GM18858 (cell line): ENCODE data around the gene BOD1L1.

Source experiments
- ATAC-seq: cut with Tn5 transposase; IDR thresholded peaks from one replicate; pipeline ENCODE4 v1.9.1; 2021; ENCODE audit not compliant: unreplicated experiment

Gene BOD1L1

GRCh38 chr4:13540446-13541175, 86.9 kb downstream of the BOD1L1 start:
- ATAC-seq = no peak

- no peak for ATAC-seq
Observed at GRCh38 chr4:13539619-13540445, 87.7 kb downstream of the BOD1L1 start.

GRCh38 chr4:13539047-13539618, 88.4 kb downstream of the BOD1L1 start:
- ATAC-seq = no peak

- no peak for ATAC-seq
Observed at GRCh38 chr4:13538427-13538973, 89.0 kb downstream of the BOD1L1 start.

GRCh38 chr4:13537832-13538177, 89.7 kb downstream of the BOD1L1 start:
- no peak for ATAC-seq

- ATAC-seq = no peak
Observed at GRCh38 chr4:13537011-13537831, 90.3 kb downstream of the BOD1L1 start.

- ATAC-seq = no peak
Observed at GRCh38 chr4:13536607-13537006, 90.9 kb downstream of the BOD1L1 start.

- no peak for ATAC-seq
Observed at GRCh38 chr4:13535708-13536361, 91.7 kb downstream of the BOD1L1 start.

- no peak for ATAC-seq
Observed at GRCh38 chr4:13535118-13535517, 92.4 kb downstream of the BOD1L1 start.

GRCh38 chr4:13534344-13535063, 93.0 kb downstream of the BOD1L1 start:
- no peak for ATAC-seq

GRCh38 chr4:13533670-13534343, 93.7 kb downstream of the BOD1L1 start:
- no peak for ATAC-seq

GRCh38 chr4:13531625-13531998, 95.9 kb downstream of the BOD1L1 start:
- ATAC-seq = no peak

GRCh38 chr4:13530823-13531624, 96.5 kb downstream of the BOD1L1 start:
- no peak for ATAC-seq

GRCh38 chr4:13529128-13529919, 98.2 kb downstream of the BOD1L1 start:
- ATAC-seq = no peak

GRCh38 chr4:13528821-13529127, 98.8 kb downstream of the BOD1L1 start:
- no peak for ATAC-seq

GRCh38 chr4:13527981-13528820, 99.3 kb downstream of the BOD1L1 start:
- peak; percentile 76 for ATAC-seq
